IPS DF 6.9 (cell line): ENCODE results near the gene KRT6A.

ENCODE experiments used
- DNase-seq: peaks from one replicate; pipeline ENCODE4 v3.0.0-alpha.2; 2013; ENCODE audit warnings: low read depth, low spot score
- H3K27ac ChIP-seq: one replicate; pipeline ENCODE4 v1.5.1; 2013; ENCODE audit warnings: low read length, control low read depth
- H3K27me3 ChIP-seq: 2 replicates; pipeline ENCODE4 v1.6.1; 2013; ENCODE audit warnings: mild to moderate bottlenecking, low read length; ENCODE audit not compliant: control insufficient read depth, insufficient read depth
- H3K36me3 ChIP-seq: 2 replicates; pipeline ENCODE4 v1.6.1; 2013; ENCODE audit warnings: low read length; ENCODE audit not compliant: control insufficient read depth, insufficient read depth
- H3K4me1 ChIP-seq: 2 replicates; pipeline ENCODE4 v1.6.1; 2013; ENCODE audit warnings: low read length; ENCODE audit not compliant: control insufficient read depth, insufficient read depth
- H3K4me3 ChIP-seq: 2 replicates; pipeline ENCODE4 v1.5.1; 2013; ENCODE audit warnings: mild to moderate bottlenecking, low read length
- H3K9me3 ChIP-seq: 2 replicates; pipeline ENCODE4 v1.6.1; 2013; ENCODE audit warnings: low read length, inconsistent platforms; ENCODE audit not compliant: control insufficient read depth, insufficient read depth
- WGBS: extraction: QIAGEN DNeasy Blood & Tissue Kit; methylation state at CpG from one replicate; pipeline ENCODE4 v1.1.7; 2013; ENCODE audit warnings: mixed read lengths, missing lambda C conversion rate; ENCODE audit not compliant: insufficient read length, insufficient coverage; 5-methylcytosine and 5-hydroxymethylcytosine counted together

KRT6A gene

DNA sequence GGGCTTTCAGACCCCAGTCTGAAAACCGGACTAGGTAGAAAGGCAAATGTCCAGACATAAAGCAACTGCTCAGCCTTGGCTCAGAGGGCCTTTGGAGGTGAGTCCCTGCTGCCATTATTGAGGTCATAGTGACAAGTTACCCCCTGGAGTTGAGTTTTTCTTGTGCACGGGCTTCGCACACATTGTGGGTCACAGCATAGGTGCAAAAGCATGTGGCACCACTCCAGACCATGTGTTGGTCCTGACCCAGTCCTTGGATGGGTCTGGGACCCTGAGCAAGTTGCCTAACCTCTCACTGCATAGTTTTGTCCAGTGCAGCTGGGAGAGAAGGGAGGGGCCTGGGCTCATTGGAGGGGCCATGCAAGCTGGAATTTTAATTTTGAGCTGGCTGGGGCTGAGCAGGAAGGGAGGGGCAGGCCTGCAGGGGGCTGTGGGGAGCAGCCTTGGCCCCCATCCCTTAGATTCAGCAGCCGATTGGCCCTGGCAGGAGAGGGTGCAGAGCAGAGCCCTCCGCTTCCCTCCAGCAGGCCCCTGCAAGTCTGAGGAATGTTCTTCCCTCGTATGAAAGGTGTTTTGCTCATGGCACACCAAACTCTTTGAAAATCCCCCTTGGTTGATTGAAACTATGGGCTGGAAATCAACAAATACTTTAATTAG, 31.3 kb upstream of the KRT6A start:
- WGBS = no CpG with 5 or more reads among the region's 6 CpGs
- Histone ChIP-seq H3K4me3 (no peak overlapping the region), H3K9me3 (no peaks in the 10 kb centered on the region), H3K36me3 (no peaks in the 10 kb centered on the region), H3K27me3 (no peaks in the 10 kb centered on the region), H3K27ac (no peak overlapping the region), H3K4me1 (peaks cover 2% of the 10 kb centered on the region; the same call in 1 of the 2 replicates)
- DNase-seq = no peak

DNA sequence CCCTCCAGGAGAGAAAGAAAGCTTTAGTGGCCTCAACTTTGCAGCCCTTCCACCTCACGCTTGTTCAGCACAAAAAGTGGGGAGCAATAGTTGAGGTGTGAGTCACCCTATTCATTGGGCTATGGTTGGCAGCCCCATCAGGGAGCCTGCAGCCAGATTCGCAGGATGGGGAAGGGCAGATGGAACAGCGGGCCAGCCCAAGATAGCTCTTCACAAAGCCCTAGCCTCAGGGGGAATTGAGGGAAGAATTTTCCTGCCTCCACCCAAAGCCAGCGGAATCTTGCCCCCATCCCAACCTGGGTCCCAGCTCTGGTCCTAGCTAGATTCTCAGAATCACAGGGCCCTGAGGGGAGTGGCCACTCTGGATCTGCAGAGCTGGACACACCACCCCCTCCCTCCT, 30.8 kb upstream of the KRT6A start:
- Histone ChIP-seq H3K4me3 (no peak overlapping the region), H3K36me3 (no peaks in the 10 kb centered on the region), H3K27ac (no peak overlapping the region), H3K27me3 (no peaks in the 10 kb centered on the region), H3K4me1 (peaks cover 2% of the 10 kb centered on the region; the same call in 1 of the 2 replicates), H3K9me3 (no peaks in the 10 kb centered on the region)
- no peak for DNase-seq
- WGBS = no CpG with 5 or more reads among the region's 4 CpGs

DNA sequence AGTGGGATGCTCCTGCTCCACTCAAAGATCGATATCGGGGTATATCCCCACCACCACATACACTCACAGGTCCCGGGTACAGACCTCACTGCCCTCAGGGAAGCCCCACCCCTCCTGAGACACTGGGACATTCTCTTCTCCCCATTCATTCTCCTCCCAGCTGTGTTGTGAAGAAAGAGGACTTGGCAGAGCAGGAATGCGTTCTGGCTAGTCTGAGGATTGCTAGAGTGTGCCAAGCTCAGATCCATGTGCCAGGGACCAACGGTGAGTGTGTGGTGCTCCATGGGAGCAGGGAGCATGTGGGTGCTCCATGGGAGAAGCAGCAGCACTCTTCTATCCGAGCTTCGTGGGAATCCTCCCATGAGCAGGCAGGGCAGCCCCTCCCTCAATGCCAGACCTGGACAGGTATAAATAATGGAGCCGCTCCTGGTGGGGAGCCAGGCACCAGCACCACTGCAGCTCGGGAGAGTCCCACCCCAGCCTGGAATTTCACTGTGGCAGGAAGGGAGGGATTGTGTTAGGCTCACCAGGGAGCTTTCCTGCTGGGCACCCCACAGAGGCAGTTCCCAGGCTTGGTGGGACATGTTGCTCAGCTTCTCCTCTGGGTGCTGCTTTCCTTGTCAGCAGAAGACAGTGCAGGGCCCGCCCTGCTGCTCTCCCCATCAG, 29.4 kb upstream of the KRT6A start:
- DNase-seq = no peak
- no peak overlapping the region for H3K27ac ChIP-seq
- no peaks in the 10 kb centered on the region for H3K9me3 ChIP-seq
- peaks cover 2% of the 10 kb centered on the region; the same call in 1 of the 2 replicates for H3K4me1 ChIP-seq
- no CpG with 5 or more reads among the region's 10 CpGs for WGBS
- H3K36me3 ChIP-seq = no peaks in the 10 kb centered on the region
- no peak overlapping the region for H3K4me3 ChIP-seq
- H3K27me3 ChIP-seq = no peaks in the 10 kb centered on the region

DNA sequence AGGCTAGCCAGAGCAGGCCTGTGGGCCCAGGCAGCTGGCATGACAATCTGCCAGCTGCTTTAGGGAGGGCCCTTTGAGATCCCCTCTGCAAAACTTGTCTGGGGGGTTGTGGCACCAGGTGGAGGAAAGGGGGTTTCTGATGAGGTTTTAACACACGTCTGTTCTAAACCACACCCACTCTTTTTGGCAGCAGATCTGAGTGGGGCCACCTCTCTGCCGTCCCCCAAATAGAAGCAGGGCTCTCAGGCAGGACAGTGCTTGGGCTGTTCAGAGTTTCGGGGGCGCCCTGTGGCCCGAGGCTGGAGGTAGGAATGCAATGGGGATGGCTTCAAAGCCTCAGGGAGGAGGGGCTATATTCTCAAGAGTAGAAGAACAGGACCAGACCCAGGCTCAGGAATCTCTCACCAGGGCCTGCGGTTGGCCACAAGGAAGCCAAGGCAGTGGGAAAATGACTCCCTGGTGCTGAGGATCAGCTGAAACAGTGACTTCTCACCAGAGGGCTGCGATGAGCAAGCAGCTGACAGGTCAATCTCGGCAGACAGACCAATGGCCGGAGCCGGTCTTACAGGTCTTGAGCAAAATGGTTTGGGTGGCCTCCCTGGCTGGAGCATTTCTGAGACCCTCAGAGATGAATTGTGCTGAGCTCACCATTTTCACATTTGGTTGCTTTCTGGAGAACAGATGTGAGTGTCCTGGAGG, 28.7 kb upstream of the KRT6A start:
- peaks cover 2% of the 10 kb centered on the region; the same call in 1 of the 2 replicates for H3K4me1 ChIP-seq
- no peak overlapping the region for H3K4me3 ChIP-seq
- H3K9me3 ChIP-seq = no peaks in the 10 kb centered on the region
- no peak for DNase-seq
- H3K27ac ChIP-seq = no peak overlapping the region
- no CpG with 5 or more reads among the region's 10 CpGs for WGBS
- H3K27me3 ChIP-seq = no peaks in the 10 kb centered on the region
- no peaks in the 10 kb centered on the region for H3K36me3 ChIP-seq

DNA sequence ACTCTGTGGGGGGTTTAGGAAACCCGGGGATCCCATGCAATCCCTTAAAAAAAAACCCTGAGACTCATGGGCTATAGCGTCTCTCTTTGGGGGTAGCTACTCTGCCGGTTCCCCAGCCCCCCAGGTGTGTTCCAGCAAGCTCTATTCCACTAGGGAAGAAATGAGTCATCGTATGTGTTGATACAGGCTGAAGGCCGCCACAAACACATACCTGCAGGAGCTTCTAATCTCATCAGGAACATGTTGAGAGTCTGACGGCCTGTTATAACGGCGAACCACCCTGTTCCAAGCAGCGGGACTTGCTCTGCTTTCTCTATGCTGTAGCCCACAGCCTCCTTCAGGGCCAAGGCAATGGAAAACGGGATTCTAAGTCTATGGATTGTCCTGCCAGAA, 28.1 kb upstream of the KRT6A start:
- WGBS = no CpG with 5 or more reads among the region's 10 CpGs
- peaks cover 2% of the 10 kb centered on the region; the same call in 1 of the 2 replicates for H3K4me1 ChIP-seq

DNA sequence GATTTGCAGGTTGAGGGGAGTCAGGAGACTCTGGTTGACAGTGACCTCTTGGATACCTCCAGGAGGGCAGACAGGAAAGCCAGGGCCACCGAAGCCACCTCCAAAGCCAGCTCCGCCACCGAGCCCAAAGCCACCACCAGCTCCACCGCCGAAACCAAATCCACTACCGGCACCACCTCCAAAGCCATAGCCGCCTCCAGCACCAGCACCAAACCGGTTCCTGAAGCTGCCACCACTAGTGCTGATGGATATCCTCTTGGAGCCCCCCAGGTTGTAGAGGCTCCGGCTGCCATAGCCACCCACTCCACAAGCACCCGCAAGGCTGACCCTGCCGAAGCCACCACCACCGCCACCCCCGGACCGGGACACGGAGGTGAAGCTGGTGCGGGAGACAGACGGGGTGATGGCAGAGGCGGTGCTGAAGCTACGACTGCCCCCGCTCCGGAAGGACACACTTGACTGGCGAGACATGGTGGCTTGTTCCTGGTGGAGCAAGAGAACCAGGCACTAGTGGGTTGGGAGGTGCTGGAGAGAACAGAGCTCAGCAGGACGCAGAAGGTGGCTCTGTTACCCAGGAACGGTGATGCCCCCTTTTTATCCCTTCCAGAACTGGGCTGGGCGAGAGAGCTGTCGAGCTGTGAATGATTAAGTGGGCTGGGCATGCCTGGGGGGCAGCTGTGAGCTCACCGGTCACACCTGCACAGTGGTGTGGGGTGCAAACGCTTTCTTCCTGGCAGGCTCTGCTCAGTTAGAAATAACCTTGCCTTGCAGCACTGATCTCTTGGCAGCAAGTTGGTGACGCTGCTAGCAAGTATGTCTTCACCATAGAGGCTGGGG, 27.0 kb upstream of the KRT6A start, which contains the start of gene KRT5:
KRT5 (minus strand) TSS at position 569 of the 837 bp plus-strand sequence; CDS start at position 471, 98 bp downstream.
- Histone ChIP-seq H3K4me3 (no peak within 1 kb of the TSS), H3K27me3 (no peaks in the 10 kb centered on the region), H3K4me1 (peaks cover 2% of the 10 kb centered on the region; the same call in 1 of the 2 replicates), H3K9me3 (no peaks in the 10 kb centered on the region), H3K36me3 (no peaks in the 10 kb centered on the region), H3K27ac (no peak within 1 kb of the TSS)
- WGBS = no CpG with 5 or more reads among the region's 29 CpGs
- no peak for DNase-seq

More for the DNA sequence above, 28.1 kb upstream of the KRT6A start:
- Histone ChIP-seq H3K4me3 (no peak overlapping the region), H3K27ac (no peak overlapping the region), H3K27me3 (no peaks in the 10 kb centered on the region), H3K9me3 (no peaks in the 10 kb centered on the region), H3K36me3 (no peaks in the 10 kb centered on the region)
- DNase-seq = no peak

DNA sequence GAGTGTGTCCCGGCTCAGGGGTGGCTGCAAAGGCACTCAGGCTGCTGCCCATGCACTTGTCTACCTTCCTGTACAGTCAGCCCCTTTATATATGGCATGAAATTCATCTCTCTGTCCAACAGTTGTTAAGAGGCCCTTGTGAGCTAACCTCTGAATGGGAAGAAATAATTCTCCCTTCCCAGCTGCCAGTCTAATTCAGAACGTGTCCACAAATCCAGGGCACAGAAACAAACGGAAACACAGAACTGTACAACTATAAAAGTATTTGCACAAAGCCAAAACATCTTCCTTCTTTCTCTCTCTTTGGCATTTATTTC, 26.3 kb upstream of the KRT6A start:
- Histone ChIP-seq H3K27ac (no peak overlapping the region), H3K4me1 (peaks cover 2% of the 10 kb centered on the region; the same call in 1 of the 2 replicates), H3K27me3 (no peaks in the 10 kb centered on the region), H3K4me3 (no peak overlapping the region), H3K9me3 (no peaks in the 10 kb centered on the region), H3K36me3 (no peaks in the 10 kb centered on the region)
- no peak for DNase-seq
- WGBS = no CpG with 5 or more reads among the region's 3 CpGs

DNA sequence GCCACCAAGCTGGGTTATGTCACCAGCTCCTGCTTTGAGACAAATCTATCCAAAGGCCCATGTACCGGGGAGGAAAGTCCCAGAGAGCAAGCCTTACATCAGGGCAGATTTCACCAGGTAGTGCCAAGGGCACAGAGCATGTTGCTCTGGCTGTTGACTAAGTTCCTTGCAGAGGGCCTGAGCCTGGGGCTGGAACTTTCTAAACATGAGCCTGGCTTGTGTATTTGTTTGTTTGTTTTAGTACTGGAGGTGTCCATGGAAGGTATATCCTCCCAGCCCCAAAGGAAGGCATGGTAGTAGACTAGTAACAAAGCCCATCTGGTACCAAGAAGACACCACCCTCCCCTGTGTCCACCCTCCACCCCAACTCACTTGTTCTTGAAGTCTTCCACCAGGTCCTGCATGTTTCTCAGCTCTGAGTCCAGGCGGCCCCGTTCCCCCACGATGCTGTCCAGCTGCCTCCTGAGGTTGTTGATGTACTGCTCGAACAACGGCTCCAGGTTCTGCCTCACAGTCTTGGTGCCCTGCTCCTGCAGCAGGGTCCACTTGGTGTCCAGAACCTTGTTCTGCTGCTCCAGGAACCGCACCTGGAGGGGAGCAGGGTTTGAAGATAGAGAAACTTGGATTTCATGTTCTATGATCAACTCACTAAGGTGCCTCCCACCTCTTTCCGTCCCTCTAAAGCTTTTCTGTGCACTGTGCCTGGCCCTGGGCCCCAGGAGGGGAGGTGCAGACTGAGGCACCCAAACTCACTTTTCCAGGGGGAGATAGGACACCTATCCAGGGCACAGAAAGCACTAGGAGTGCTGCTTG, 25.7 kb upstream of the KRT6A start:
- DNase-seq = no peak
- no peak overlapping the region for H3K4me3 ChIP-seq
- H3K4me1 ChIP-seq = peaks cover 2% of the 10 kb centered on the region; the same call in 1 of the 2 replicates
- H3K27me3 ChIP-seq = no peaks in the 10 kb centered on the region
- H3K36me3 ChIP-seq = no peaks in the 10 kb centered on the region
- no CpG with 5 or more reads among the region's 8 CpGs for WGBS
- no peaks in the 10 kb centered on the region for H3K9me3 ChIP-seq
- no peak overlapping the region for H3K27ac ChIP-seq

DNA sequence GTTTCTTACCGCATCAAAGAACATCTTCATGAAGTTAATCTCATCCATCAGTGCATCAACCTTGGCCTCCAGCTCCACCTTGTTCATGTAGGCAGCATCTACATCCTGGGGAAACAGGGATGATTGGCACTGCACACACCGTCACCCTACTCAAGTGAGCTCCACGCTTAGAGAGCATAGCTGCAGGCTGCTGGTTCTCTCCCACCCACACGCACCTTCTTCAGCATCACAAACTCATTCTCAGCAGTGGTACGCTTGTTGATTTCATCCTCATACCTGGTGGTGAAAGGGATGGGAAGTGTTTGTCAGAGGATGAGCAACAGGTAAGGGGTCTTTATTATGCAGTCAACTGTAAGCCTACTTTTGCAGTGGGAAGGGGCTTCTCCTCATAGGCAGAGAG, 24.8 kb upstream of the KRT6A start:
- DNase-seq = no peak
- Histone ChIP-seq H3K27ac (no peak overlapping the region), H3K36me3 (no peaks in the 10 kb centered on the region), H3K4me1 (peaks cover 2% of the 10 kb centered on the region; the same call in 1 of the 2 replicates), H3K4me3 (no peak overlapping the region), H3K9me3 (no peaks in the 10 kb centered on the region), H3K27me3 (no peaks in the 10 kb centered on the region)
- no CpG with 5 or more reads among the region's 5 CpGs for WGBS
